Germinal center (tissue), 1 donor: Measurements from ENCODE around the gene COL23A1.

Experiments
- DNase-seq: peaks from one replicate; pipeline ENCODE4 v3.0.0; 2012; ENCODE audit warnings: mixed read lengths, low spot score

COL23A1 gene

DNA sequence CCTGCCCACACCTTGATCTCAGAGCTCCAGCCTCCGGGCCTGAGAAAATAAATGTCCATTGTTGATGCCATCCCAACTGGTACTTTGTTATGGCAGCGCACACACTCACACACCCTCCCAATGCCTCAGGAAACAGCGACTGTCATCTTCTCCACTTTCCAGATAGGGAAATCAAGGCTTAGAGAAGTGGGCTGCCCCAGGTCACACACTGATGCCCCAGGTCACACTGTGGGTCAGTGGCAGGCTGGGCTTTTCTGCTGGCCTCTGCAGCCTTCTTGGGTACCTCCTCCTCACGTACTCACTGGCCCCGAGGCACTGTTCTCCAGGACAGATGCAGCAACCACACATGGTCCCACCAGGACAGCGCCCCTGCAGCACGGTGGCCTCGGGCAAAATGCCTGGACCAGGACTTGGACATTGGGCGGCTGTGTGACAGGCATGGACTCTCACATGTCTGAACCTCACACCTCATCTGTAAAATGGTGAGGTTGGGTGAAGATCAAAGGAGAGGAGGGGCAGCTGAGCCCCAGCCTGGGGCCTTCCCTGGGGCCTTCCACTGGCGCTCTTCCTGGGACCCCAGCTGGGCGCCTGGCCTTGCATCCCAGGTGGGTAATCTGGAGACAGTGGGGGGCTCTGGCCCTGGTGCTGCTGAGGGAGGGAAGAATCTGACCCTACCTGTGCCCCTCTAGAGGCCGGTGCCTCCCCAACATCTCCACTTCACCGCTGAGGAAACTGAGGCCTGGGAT lies 156.0 kb downstream of the COL23A1 start:
- DNase-seq, result no peak

DNA sequence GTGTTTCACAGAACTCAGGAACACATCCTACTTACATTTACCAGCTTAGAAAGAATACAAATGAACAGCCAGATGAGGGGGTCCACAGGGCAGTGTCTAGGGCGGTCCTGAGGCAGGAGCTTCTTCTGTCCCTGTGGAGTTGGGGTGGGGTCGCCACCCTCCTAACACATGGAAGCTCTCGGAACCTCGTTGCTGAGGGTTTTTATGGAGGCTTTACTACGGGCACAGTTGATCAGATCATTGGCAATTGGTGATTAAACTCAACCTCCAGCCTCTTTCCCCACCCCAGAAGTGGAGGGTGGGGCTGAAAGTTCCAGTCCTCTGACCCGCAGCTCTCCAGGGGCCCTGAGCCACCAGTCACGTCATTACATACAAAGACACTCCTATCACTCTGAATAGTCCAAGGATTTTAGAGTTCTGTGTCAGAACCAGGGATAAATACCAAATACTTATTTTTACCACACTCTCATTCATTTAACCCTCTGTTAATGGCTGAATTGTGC lies 156.9 kb downstream of the COL23A1 start:
- no peak for DNase-seq

DNA sequence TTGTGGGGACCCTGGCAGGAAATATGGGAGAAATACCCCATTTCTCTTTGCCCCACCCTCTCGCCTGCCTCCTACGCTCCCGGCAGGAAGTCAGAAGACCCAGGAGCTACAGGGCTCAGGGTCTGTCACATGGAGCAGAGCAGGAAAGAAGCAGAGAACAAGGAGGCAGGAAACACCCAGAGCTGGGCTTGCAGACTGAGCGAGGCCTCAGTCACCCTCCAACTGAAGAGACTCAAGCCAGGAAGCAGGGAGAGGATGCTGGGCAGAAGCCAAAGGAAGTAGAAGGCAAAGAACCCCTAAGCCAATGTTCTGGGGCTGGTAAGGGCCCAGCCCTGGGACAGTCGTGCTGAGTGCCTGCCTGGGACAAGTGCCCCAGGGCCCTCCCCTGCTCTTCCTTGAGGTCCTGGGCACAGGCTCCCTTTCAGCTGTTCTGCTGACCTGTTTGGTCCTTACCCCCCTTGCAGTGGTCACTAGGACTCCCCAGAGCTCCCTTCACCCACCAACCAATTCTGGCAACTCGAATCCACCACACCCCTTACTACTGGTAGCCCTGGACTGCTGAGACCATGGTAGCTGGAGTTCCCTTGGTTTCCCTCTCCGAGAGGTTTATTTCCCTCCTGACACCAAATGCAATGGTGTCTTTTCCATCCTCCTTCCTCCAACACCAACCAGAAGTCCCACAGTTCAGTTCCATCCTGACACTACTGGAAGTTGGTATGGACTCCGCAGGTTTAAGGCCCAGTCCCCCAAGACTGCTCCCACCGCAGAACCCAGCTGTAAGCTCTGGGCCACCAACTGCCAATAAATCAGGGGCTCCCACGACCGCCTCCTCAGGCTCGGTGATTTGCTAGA lies 157.5 kb downstream of the COL23A1 start:
- DNase-seq, result no peak

DNA sequence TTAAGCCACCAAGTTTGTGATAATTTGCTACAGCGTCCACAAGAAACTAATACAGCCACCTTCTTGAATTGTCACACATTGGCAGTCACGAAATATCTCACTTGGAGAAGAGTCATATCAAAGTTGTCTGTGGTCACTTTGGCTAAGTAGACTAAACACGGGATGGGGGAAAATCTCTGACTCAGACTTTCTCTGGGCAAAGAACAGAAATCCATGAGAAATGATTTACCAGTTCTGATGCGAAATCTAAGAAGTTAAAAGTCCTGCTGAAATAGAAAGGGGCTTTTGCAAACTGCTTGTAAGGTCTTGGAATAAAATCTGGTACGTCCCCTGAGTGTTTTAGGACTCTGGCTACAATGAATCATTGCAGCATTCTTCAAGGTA lies 158.4 kb downstream of the COL23A1 start:
- DNase-seq, result no peak

DNA sequence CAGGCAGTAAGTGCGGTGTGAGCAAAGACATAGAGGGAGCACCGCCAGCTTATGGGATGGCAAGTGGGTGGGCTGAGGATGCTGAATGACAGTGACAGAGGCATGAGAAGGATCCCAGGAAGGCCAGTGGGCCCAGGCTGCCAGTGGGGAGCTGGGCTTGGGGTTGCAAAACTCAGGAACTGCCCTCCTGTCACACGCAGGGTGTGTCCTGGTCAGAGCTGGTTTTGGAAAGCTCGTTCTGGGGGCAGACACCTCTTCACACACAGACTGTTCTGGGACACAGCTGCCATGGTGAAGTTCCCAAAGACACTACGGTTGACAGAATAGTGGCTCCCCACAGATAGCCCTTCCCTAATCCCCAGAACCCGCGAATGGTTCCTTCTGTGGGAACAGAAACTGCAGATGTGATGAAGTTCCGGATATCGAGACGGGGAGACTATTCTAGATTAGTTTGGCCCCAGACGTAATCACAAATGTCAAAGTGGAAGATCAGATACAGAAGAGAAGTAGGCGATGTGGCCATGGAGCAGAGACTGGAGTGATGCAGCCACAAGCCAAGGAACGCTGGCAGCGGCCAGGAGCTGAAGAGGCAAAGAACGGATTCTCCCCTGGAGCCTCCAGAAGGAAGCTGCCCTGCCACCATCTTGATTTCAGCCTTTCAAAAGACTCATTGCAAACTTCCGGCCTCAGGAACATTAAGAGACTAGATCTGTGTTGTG lies 159.0 kb downstream of the COL23A1 start:
- DNase-seq, result no peak

DNA sequence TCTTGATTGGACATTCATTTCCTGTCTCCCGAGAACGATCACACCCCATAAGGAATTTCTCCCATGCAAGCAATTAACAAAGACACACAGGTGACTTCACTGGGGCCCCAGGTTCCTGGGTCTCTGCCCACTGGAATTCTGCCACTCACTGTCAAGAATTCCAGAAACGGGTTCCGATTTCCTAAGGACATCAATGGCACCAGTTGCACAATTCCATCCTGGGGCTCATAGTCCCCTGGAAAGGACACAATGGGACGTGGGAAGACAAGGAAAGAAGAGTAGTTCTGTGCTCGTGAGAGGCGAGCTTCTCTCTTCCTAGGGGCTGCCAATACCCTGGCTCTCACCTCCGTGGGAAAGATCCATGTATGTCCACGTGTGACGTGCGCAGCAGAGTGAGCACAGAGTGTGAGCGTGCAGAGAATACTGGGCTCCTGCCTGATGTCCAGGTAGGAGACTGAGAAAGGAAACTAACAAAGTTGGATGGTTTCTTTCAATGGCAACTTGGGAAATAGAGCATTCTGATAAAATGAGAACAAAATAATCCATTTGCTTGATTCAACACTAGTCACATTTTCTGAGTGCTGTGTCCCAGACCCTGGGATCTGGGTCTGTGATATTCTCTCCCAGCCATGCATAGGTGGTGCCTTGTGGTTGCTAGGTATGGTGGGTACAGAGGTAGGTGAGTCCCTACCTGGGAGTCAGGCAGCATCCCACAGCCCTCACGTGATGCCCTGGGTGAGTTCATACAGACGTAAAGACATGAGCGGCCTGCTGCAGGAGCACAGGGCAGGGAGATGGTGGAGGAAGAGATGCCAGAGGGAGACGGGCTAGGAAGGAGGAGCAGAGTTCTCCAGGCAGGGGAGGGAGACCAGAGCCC lies 159.8 kb downstream of the COL23A1 start:
- no peak for DNase-seq

DNA sequence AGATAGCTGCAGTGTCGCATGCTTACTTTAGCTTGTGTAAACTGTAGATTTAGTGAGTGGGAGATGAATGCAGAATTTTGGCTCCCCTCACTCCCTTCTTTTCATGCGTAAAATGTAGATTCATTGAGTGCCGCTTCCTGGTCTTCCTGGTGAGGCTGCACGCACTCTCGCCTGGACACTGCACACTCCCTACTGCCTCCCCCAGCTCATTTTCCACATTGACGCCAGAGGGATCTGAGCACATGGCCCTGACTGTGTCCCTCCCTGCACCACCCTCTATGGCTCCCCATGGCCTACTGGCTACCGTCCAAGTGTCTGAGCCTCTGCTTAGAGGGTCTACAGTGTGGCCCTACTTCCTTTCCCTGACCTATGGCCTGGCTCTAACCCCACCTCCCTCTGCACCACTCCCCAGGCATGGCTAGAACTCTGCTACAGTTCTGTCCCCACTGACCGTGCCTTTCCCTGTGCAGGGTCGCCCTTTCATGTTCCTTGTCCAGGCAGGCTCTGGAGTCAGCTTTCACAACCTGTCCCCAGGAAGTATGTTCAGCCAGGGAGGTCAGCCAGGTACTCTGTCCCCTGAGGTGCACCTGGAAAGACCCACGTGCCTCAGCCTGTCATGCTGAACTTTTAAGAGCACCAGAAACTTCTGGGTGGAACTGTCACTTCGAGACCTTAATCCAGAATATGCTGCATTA lies 160.6 kb downstream of the COL23A1 start:
- no peak for DNase-seq

DNA sequence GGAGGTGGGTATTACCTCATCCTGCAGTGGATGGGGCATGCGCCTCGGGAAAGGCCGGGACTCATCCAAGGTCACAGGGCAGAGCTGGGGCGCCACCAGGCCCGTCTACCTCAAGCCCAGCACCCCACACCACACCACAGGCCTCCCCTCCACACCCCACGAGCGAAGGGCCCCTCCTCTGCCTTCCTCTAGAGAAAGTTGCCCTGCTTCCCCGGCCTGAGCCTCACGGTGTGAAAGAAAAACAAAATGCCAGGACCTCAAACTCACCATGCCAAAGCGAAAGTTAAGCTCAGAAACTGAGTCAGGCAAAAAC lies 161.1 kb downstream of the COL23A1 start:
- DNase-seq, result no peak

DNA sequence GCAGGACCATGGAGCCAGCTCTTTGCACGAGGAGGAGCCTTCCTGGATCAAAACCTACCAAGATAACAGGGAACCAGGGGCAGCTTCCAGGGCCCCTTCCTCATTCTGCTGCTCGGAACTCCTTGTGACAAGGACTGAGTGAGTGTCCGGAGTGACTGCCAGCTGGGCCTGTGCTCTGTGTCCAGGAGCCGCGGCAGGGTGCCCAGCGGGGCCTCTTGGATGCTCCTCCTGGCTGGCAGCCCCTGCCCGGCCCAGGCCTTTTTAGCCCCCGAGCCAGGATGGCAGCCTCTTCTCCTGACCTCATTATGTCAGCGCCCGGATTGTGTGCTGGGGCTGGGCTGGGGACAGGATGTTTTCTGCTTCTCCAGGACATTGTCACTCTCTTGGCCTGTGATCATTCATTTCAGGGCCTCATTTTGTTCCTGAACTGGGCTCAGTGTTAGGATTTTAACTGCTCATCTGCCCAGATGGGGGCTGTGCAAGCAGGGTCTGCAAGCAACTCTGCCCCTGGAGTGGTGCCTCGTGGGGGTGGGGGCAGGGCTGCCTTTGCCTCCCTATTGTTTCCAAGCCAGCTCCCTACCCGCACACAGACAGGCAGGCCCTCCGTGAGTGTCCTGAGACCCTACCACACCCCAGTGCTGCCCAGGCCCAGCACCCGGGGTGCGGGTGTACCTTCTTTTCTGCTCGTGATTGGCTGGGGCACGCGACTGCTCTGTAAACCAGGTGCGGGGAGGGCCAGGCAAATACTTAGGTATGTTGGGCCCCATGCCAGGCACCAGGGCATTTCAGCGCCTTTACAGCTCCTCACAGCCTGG lies 161.6 kb downstream of the COL23A1 start:
- DNase-seq, result no peak

DNA sequence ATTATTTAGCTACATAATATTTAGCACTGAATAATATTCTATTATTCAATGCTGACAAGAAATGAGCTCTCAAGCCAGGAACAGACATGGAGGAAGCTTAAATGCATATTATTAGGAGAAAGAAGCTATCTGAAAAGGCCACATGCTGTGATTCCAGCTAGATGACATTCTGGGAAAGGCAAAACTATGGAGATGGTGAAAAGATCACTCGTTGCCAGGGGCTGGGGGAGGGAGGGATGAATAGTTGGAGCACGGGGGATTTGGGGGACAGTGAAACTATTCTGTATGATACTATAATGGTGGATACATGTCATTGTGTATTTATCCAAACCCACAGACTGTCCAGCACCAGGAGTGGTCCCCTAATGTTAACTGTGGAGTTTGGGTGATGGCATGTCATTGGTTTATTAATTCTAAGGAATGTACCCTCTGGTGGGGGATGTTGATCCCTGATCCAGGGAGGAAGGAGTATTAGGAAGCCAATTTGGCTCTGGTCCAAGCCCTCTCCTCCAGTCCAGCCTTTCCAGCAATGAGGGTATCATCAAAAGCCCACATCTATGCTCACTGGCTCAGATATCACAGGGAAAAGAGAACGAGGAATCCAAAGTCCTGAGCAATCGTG lies 162.5 kb downstream of the COL23A1 start:
- no peak for DNase-seq

DNA sequence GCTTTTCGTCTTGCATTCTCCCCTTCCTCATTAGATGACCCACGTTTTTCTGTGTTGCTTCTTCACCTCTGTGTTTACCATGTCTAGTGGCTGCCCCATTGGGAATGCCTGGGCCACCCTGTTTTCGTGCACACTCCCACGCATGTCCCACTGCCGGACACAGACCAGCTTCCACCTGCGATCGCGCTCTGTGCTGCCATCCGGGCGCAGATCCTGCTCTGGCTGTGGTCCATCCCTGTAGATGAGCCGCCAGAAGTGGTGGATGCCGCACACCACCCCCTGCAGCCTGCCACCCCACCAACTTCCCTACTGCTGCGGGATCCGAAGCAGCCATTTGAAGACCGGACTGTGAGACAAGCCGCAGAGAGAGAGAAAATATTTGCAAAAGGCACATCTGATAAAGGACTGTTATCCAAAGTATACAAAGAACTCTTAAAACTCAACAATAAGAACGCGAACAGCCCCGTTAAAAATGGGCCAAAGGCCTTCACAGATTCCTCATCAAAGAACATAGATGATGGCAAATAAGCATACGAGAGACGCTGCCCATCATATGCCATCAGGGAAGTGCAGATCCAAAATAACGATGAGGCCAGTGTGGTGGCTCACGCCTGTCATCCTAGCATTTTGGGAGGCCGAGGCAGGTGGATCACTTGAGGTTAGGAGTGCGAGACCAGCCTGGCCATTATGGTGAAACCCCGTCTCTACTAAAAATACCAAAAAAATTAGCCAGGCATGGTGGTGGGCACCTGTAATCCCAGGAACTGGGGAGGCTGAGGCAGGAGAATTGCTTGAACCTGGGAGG lies 163.7 kb downstream of the COL23A1 start:
- no peak for DNase-seq

DNA sequence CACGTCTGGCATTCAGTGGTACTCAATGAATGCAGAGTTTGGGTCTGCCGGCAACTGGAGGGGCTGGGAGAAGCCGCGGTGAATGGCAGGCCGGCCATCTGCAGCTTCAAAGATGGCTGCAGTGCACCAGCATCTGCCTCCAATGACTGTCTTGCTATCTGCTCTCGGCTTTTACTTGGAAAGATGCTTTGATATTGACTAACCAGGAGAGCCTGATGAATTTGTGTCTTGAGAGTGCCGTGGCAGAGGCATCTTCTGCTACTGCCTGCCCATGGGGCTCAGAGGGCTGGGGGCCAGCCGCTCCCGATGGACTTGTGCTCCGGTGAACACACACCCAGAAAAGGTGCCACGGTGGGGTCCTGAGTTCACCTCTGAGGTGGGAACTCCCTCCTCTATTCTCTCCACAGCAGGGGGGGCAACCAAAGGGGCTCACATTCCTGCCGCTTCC lies 164.5 kb downstream of the COL23A1 start:
- no peak for DNase-seq

DNA sequence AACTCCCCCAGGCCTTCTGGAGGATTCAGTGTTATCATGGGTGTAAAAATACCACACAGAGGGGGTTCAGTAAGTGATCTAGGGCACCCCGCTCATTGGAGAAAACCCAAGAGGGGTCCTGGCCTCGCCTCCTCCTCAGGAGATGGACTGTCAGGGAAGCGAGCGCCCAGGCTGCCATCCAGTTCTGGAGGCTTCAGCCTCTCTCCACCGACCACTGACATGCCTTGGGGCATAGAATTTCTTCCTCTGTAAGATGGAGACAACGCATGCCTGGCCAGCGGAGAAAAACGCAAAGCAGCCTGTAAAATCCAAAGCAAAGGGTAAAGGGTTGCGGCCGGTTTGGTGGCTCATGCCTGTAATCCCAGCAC lies 165.4 kb downstream of the COL23A1 start:
- no peak for DNase-seq

DNA sequence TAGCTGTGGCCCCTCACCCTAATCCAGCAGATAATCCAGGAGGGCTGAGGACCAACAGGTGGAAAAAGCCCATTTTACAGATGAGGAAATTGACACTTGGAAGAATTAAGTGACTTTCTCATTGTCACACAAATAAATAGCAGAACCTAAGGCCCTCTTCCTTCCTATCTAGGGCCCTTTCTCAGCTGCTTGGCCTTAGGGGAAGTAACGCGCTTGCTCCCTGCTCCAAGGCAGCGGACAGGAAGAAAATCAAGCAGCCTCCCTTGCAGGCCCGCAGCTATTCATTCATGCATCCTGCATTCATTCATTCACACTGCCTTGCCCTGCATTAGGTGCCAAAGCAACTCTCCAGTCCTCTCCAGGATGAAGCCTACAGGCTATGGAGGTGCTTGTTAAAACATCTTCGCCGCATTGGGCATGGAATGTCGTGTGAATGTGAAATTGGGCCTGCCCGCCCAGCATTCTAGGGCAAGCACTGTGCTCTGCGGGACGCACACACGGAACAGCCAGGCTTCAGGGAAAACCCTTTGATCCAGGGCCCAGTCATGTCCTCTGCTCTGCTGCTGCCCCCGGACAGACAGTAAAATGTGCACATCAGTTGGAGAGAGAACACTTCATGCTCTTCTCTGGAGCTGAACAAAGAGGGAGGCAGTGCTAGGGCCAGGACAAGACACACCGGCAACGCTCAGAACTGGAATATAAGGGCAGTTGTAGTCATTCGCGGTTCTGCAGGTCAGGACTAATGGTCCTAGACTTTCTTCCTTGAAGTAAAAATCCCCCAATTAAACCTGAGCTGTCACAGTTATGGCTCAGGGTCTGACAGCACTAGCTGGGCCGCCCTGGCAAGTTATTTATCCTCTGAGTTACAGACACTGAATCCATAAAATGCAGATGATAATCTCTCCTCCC lies 166.0 kb downstream of the COL23A1 start:
- DNase-seq, result no peak

DNA sequence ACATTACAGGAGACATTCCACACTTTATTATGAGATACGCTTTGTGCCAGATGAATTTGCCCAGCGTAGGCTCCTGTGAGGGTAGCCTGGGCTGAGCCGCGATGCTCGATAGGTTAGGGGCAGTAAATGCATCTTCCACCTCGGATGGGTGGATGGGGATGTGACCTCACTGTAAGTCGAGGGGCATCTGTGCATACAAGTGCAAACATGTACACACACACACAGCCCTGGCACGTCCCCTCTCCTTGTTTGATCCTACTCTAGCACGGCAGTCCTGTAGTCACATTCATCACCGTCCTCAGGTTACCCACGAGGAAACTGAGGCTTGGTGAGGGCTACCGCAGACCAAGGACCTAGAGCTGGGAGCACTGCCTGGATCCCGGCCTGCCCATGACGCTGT lies 166.8 kb downstream of the COL23A1 start:
- no peak for DNase-seq

DNA sequence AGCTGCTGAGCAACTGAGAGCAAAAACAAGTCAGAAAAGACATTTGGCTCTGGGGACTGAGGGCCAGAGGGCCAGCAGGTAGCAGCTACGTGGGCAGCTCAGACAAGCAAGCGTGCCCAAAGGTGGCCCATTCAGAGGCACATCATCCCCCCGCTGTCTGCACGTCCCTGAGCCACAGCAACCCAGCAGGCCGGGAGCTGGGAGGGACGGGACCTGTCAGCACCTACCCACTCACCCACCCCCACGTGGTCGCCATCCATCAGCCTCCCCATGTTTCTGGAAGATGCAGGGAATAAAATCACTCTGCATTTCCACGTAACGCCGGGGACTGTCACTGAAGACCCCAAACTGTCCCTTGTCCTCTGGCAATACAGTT lies 167.8 kb downstream of the COL23A1 start:
- DNase-seq, result no peak

DNA sequence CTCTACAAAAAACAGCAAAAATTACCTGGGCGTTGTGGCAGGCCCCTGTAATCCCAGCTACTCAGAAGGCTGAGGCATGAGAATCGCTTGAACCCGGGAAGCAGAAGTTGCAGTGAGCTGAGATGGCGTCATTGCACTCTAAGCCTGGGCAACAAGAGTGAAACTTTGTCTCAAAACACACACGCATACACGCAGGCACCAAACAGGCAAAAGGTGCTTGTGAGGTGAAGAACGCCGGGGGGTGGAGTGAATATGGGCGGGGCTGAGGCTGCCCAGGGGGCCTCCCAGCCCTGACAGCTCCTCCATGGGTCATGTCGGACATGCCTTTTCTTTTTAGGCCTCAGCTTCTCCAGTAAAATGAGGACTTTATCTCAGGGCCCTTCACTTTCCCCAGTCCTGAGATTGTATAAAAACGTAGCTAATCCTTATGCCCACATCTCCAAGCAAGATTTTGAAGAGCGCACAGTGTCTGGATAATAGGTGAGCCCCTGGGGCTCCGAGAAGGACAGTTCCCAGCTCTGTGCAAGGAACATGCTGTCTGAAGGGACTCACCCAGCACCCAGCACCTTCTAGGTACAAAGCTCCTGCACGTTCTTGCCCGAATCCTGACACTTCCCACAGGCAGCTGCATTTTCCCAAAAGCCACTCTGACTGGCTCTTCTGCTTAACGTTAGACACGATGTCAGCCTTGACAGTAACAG lies 168.3 kb downstream of the COL23A1 start:
- no peak for DNase-seq
